Ovary (tissue), 3 donors: ENCODE measurements around the gene IFITM1.

Experiments
- EP300 ChIP-seq: sonication (generic); formaldehyde crosslinking; IDR thresholded peaks from one replicate; pipeline ENCODE4 v1.6.1; 2017; ENCODE audit warnings: antibody characterized with exemption
- POLR2A ChIP-seq: fragments of 450-650 bp; IDR thresholded peaks from one replicate; pipeline ENCODE4 v1.6.1; 2017; ENCODE audit warnings: antibody characterized with exemption, mild to moderate bottlenecking, moderate library complexity
- TF ChIP-seq, protein P1 (sequence below), 3 donors: fragments of 450-650 bp in 2 of 3; fragments of 200-600 bp in 1 of 3; IDR thresholded peaks; one replicate each; pipeline versions ENCODE4 v1.5.1 to v1.8.0; 2016 to 2022; ENCODE audit warnings: antibody characterized with exemption in 3 of 3, mild to moderate bottlenecking in 1 of 3
- donor health status: DM: no; HTN: no; CAD: no.

DNA sequence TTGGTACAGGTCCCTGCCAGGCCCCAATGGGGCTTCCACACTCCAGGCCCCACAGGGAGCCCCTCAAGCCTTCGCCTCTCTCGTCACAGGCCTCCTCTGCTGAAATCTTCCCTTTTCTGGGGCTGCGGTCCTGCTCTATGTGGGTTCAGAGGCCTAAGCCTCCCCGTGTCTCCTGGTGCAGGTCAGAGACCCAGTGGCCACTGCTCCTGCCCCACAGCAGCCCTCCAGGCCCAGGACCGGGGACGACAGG is 12.7 kb downstream of the IFITM1 start:
- TF ChIP-seq POLR2A (no peak), EP300 (no peak)
- TF ChIP-seq, protein P1, sequence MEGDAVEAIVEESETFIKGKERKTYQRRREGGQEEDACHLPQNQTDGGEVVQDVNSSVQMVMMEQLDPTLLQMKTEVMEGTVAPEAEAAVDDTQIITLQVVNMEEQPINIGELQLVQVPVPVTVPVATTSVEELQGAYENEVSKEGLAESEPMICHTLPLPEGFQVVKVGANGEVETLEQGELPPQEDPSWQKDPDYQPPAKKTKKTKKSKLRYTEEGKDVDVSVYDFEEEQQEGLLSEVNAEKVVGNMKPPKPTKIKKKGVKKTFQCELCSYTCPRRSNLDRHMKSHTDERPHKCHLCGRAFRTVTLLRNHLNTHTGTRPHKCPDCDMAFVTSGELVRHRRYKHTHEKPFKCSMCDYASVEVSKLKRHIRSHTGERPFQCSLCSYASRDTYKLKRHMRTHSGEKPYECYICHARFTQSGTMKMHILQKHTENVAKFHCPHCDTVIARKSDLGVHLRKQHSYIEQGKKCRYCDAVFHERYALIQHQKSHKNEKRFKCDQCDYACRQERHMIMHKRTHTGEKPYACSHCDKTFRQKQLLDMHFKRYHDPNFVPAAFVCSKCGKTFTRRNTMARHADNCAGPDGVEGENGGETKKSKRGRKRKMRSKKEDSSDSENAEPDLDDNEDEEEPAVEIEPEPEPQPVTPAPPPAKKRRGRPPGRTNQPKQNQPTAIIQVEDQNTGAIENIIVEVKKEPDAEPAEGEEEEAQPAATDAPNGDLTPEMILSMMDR (IDR thresholded peaks at IDR 0.05), result no peak
